H1 (cell line): ENCODE measurements around the gene RPRD2. TPM values are rescaled to one million over a fixed set of nuclear protein-coding genes. Genes with fewer than 3 reads are reported as not detected.

Experiments used
- CREB1 ChIP-seq: IDR thresholded peaks from 2 replicates; pipeline ENCODE4 v1.6.1; 2012; ENCODE audit warnings: inconsistent platforms
- HDAC2 ChIP-seq, 2 experiments: fragments of 300-600 bp in 1 of 2; sonication (generic) in 1 of 2; IDR thresholded peaks; 2 replicates each; pipeline ENCODE4 v1.6.1; 2011 to 2012; ENCODE audit warnings: low read depth in 2 of 2, low read length in 2 of 2, mild to moderate bottlenecking in 2 of 2, moderate library complexity in 2 of 2, borderline replicate concordance in 1 of 2, inconsistent platforms in 1 of 2
- KDM1A ChIP-seq: fragments of 200-600, 300-600 bp; sonication (generic); IDR thresholded peaks from 2 replicates; pipeline ENCODE4 v1.7.1; 2016; ENCODE audit warnings: mild to moderate bottlenecking, low read length, borderline replicate concordance
- RAD21 ChIP-seq, 2 experiments: IDR thresholded peaks in 1 of 2; conservative IDR thresholded peaks in 1 of 2; 2 replicates each; pipeline ENCODE4 v1.6.1; 2011; ENCODE audit warnings: low read depth in 2 of 2, low read length in 2 of 2, improper control_type of control experiment in 1 of 2, inconsistent platforms in 1 of 2, mild to moderate bottlenecking in 1 of 2, moderate library complexity in 1 of 2
- SP1 ChIP-seq: IDR thresholded peaks from 2 replicates; pipeline ENCODE4 v1.6.1; 2011; ENCODE audit warnings: low read depth, low read length
- polyA plus RNA-seq, 7 experiments: library from polyadenylated mRNA; depleted of rRNA in 3 of 7; stranded (reverse) in 5 of 7; unstranded in 2 of 7; fragments of >200 nt in 5 of 7; fragments of 200-250 nt in 2 of 7; gene quantifications; 1 replicate in 5 of 7; 2 replicates in 1 of 7; 4 replicates in 1 of 7; pipeline versions ENCODE4 v1.2.1 to v1.2.3, GENCODE V29; 2011 to 2013; ENCODE audit warnings: missing spikeins in 2 of 7, mixed read lengths in 2 of 7
- total RNA-seq: library from RNA; stranded (reverse); fragmentation: NEBNext Ultra II Directional; extraction: Animal tissue kit (Norgen Biotek cat#: 25700); gene quantifications from 2 replicates; pipeline ENCODE4 v1.2.1, GENCODE V29; 2021

Gene RPRD2
- total and polyA plus RNA-seq, 2 of the 8 experiments (the other 6 are each of a cell fraction or from before 2014, with no cell fraction given): 14.4 to 32.4 TPM

- TF ChIP-seq RAD21 (IDR thresholded peaks at IDR 0.05 in 1 of 2, conservative IDR thresholded peaks at IDR 0.05 in 1 of 2; ENCODE audit: low read depth in 2 of 2, low read length in 2 of 2): no peak
- no peak for TF ChIP-seq KDM1A
- no peak for TF ChIP-seq HDAC2 (IDR thresholded peaks at IDR 0.05; ENCODE audit: borderline replicate concordance in 1 of 2, low read depth in 2 of 2, low read length in 2 of 2)
- TF ChIP-seq CREB1: no peak
- no peak for TF ChIP-seq SP1
These were observed 150.3 kb downstream of the RPRD2 start (continued) for GRCh38 chr1:150514260-150514659.
